HepG2 (cell line): ENCODE data around the gene PLXDC2. TPM values are rescaled to one million over a fixed set of nuclear protein-coding genes. Genes with fewer than 3 reads are reported as not detected.

Experiments
- ATAC-seq: fragments of 200-7000 bp; cut with Tn5 transposase; 3 replicates; pipeline ENCODE4 v1.9.1; 2020; ENCODE audit warnings: mild to moderate bottlenecking, moderate library complexity
- BruUV-seq: library from RNA; stranded (reverse); fragments of 400-500 nt; replicated peaks from 2 replicates; lab custom pipeline; 2021; lab: Mats Ljungman, UMichigan
- CTCF ChIA-PET: fragments of 300-600 bp; formaldehyde crosslinking; extraction: SDS; loops from one replicate; lab custom pipeline; 2021; ENCODE audit warnings: low total read pairs, inconsistent platforms, low intra/inter-chr PET ratio; lab: Yijun Ruan, JAX
- POLR2A ChIA-PET: fragments of 350-600 bp; sonication (Branson Sonifier 250); formaldehyde crosslinking; loops from one replicate; lab custom pipeline; 2020; ENCODE audit warnings: antibody characterized with exemption, inconsistent platforms; lab: Yijun Ruan, JAX
- DNase-seq: peaks from one replicate; pipeline ENCODE4 v3.0.0-alpha.2; 2015; ENCODE audit warnings: low spot score
- FAIRE-seq: peaks from 3 replicates; lab custom pipeline; 2011; peaks lifted over from hg19 to GRCh38; lab: Jason Lieb, UNC
- H2AFZ ChIP-seq: one replicate; pipeline ENCODE4 v1.6.1; 2011; ENCODE audit warnings: low read length, inconsistent platforms
- H3K27ac ChIP-seq: fragments of 300-600 bp; 3 replicates; pipeline ENCODE4 v1.8.0; 2011; ENCODE audit warnings: mixed run types, mild to moderate bottlenecking, mixed read lengths, low read length, inconsistent platforms; ENCODE audit not compliant: insufficient read depth; ENCODE audit errors: extremely low read length
- H3K27me3 ChIP-seq, 2 experiments: fragments of 200-600 bp in 1 of 2; 2 replicates in 1 of 2; 3 replicates in 1 of 2; pipeline versions ENCODE4 v1.6.0 to v1.8.0; 2011; ENCODE audit warnings: low read length in 2 of 2, mild to moderate bottlenecking in 2 of 2, moderate library complexity in 2 of 2, inconsistent platforms in 1 of 2; ENCODE audit not compliant: insufficient read depth in 2 of 2, control insufficient read depth in 1 of 2
- H3K36me3 ChIP-seq, 2 experiments: fragments of 200-600 bp in 1 of 2; replicated peaks in 1 of 2; 2 replicates in 1 of 2; 3 replicates in 1 of 2; pipeline versions ENCODE4 v1.5.1 to v1.8.0; 2011; ENCODE audit warnings: low read length in 2 of 2, inconsistent platforms in 1 of 2; ENCODE audit not compliant: insufficient read depth in 2 of 2, control insufficient read depth in 1 of 2
- H3K4me1 ChIP-seq: 2 replicates; pipeline ENCODE4 v1.5.1; 2012; ENCODE audit warnings: low read length, inconsistent platforms; ENCODE audit not compliant: insufficient read depth
- H3K4me2 ChIP-seq: 2 replicates; pipeline ENCODE4 v1.6.0; 2011; ENCODE audit warnings: low read depth, low read length, inconsistent platforms
- H3K4me3 ChIP-seq, 3 experiments: fragments of 200-600 bp in 1 of 3; sonication (generic), shearing (Covaris generic) in 1 of 3; replicated peaks in 1 of 3; 2 replicates each; pipeline ENCODE4 v1.5.1; 2011 to 2016; ENCODE audit warnings: low read length in 3 of 3, inconsistent platforms in 2 of 3, low read depth in 2 of 3, mild to moderate bottlenecking in 2 of 3, control low read depth in 1 of 3, mixed read lengths in 1 of 3; ENCODE audit not compliant: insufficient read depth in 1 of 3
- H3K79me2 ChIP-seq: one replicate; pipeline ENCODE4 v1.6.1; 2011; ENCODE audit warnings: low read length, inconsistent platforms; ENCODE audit not compliant: insufficient read depth
- H3K9ac ChIP-seq: 2 replicates; pipeline ENCODE4 v1.6.0; 2011; ENCODE audit warnings: mild to moderate bottlenecking, low read depth, low read length, inconsistent platforms; ENCODE audit not compliant: insufficient read depth
- H3K9me3 ChIP-seq: 2 replicates; pipeline ENCODE4 v1.5.1; 2012; ENCODE audit warnings: mild to moderate bottlenecking, low read length
- H4K20me1 ChIP-seq: 2 replicates; pipeline ENCODE4 v1.6.0; 2011; ENCODE audit warnings: inconsistent platforms, mild to moderate bottlenecking, low read length, moderate library complexity; ENCODE audit not compliant: insufficient read depth
- AKNA ChIP-seq: sonication (generic); formaldehyde crosslinking; IDR thresholded peaks from 2 replicates; pipeline ENCODE4 v1.4.0; 2020; ENCODE audit warnings: missing genetic modification reagents, borderline replicate concordance
- KMT2A ChIP-seq: sonication (generic); formaldehyde crosslinking; IDR thresholded peaks from 2 replicates; pipeline ENCODE4 v1.4.0; 2020; ENCODE audit warnings: missing genetic modification reagents
- MEIS2 ChIP-seq: sonication (generic); formaldehyde crosslinking; IDR thresholded peaks from 2 replicates; pipeline ENCODE4 v1.9.0; 2021; ENCODE audit warnings: mild to moderate bottlenecking, missing genetic modification reagents
- PRDM10 ChIP-seq: sonication (generic); formaldehyde crosslinking; IDR thresholded peaks from 2 replicates; pipeline ENCODE4 v1.4.0; 2020; ENCODE audit warnings: low read depth, missing genetic modification reagents
- THAP7 ChIP-seq: sonication (generic); formaldehyde crosslinking; IDR thresholded peaks from 2 replicates; pipeline ENCODE4 v1.8.1; 2023; ENCODE audit warnings: mild to moderate bottlenecking, missing genetic modification reagents
- ZBTB21 ChIP-seq: sonication (generic); formaldehyde crosslinking; IDR thresholded peaks from 2 replicates; pipeline ENCODE4 v1.4.0; 2020; ENCODE audit warnings: missing genetic modification reagents
- ZFAT ChIP-seq: sonication (generic); formaldehyde crosslinking; conservative IDR thresholded peaks from 2 replicates; pipeline ENCODE4 v1.8.1; 2023; ENCODE audit warnings: missing genetic modification reagents, inconsistent platforms
- ZNF510 ChIP-seq: sonication (generic); formaldehyde crosslinking; IDR thresholded peaks from 2 replicates; pipeline ENCODE4 v1.4.0; 2020; ENCODE audit warnings: low read depth, mild to moderate bottlenecking, missing genetic modification reagents
- ZNF605 ChIP-seq: sonication (generic); formaldehyde crosslinking; IDR thresholded peaks from 2 replicates; pipeline ENCODE4 v1.8.0; 2022; ENCODE audit warnings: mild to moderate bottlenecking, missing genetic modification reagents
- ZNF792 ChIP-seq: IDR thresholded peaks from 2 replicates; pipeline ENCODE4 v1.6.1; 2016
- WGBS: methylation state at CpG from one replicate; pipeline ENCODE4 v1.1.6; 2017; ENCODE audit warnings: low lambda C conversion rate; 5-methylcytosine and 5-hydroxymethylcytosine counted together
- in situ Hi-C: cut with HindIII; loops from 2 replicates; pipeline ENCODE4 v1.10.0; 2017; ENCODE audit warnings: low pct_unique_long_range_greater_than_20kb; ENCODE audit not compliant: extremely low pct_ligation_motif_present
- intact Hi-C: fragments of 100-400 bp; cut with micrococcal nuclease; formaldehyde crosslinking; loops from one replicate; pipeline ENCODE4 v1.10.0; 2022; ENCODE audit not compliant: unreplicated experiment
- polyA plus RNA-seq, 8 experiments: library from polyadenylated mRNA; depleted of rRNA in 3 of 8; stranded (reverse) in 7 of 8; unstranded in 1 of 8; fragments of >200 nt; fragmentation: Illumina TruSeq in 4 of 8; extraction: Trizol in 4 of 8; gene quantifications; 2 replicates each; pipeline versions ENCODE4 v1.2.1 to v1.2.3, GENCODE V29; 2011 to 2016; ENCODE audit warnings: low read depth in 4 of 8, missing spikeins in 1 of 8, mixed read lengths in 1 of 8; ENCODE audit not compliant: insufficient read depth in 1 of 8
- total RNA-seq, 5 experiments: library from RNA; depleted of rRNA; stranded (reverse); fragments of >200 nt; fragmentation: Illumina TruSeq; extraction: Trizol; gene quantifications; 2 replicates each; pipeline ENCODE4 v1.2.3, GENCODE V29; 2016; ENCODE audit warnings: low read depth in 1 of 5

Gene PLXDC2
- total and polyA plus RNA-seq, 2 of the 13 experiments (the other 11 are each of a cell fraction or from before 2014, with no cell fraction given), result 2.1 to 2.4 TPM

- Histone ChIP-seq H3K4me1 (peaks cover 20% of the 10 kb centered on the region), H3K27me3 (no peaks in the 10 kb centered on the region), H3K79me2 (no peaks in the 10 kb centered on the region)
- FAIRE-seq, result no peak
- TF ChIP-seq THAP7 (CRISPR knock-in tag), result no peak
- no peak for TF ChIP-seq ZNF510
- TF ChIP-seq AKNA (CRISPR knock-in tag), result no peak
- TF ChIP-seq MEIS2 (CRISPR knock-in tag), result no peak
- TF ChIP-seq ZNF605 (CRISPR knock-in tag), result no peak
- TF ChIP-seq ZBTB21 (CRISPR knock-in tag), result no peak
- TF ChIP-seq PRDM10 (CRISPR knock-in tag), result no peak
- no peak for TF ChIP-seq ZFAT (CRISPR knock-in tag)
- TF ChIP-seq KMT2A (CRISPR knock-in tag), result no peak
- no peak for TF ChIP-seq ZNF792
- TF ChIP-seq, all 625 proteins: peak for 0
- Histone ChIP-seq H3K4me2 (no peak overlapping the region), H3K4me3 (no peak overlapping the region), H4K20me1 (no peaks in the 10 kb centered on the region), H2AFZ (no peak overlapping the region), H3K36me3 (no peaks in the 10 kb centered on the region), H3K9ac (no peak overlapping the region), H3K9me3 (no peaks in the 10 kb centered on the region), H3K27ac (no peak overlapping the region)
- intact Hi-C loops, result no loop called here
- ChIA-PET CTCF (no interaction called here), POLR2A (no interaction called here)
- in situ Hi-C loops, result no loop called here
- no peak for ATAC-seq
- no peak for DNase-seq
- BruUV-seq, result no TSS peak
- WGBS, result 49% methylated on average over 12 of the region's 13 CpGs
These were observed 105.3 kb downstream of the PLXDC2 start for GRCh38 chr10:19921300-19922140.
